ENCODE measurements around the gene RTKN. TPM values are rescaled to one million over a fixed set of nuclear protein-coding genes. Genes with fewer than 3 reads are reported as not detected.

RTKN gene
- total RNA-seq, 5 donors from 2014 or later (not counting 1 experiment from before 2014, with no cell fraction given) = 0.93 to 1.7 (median 0.96) TPM; not detected in 1

DNA sequence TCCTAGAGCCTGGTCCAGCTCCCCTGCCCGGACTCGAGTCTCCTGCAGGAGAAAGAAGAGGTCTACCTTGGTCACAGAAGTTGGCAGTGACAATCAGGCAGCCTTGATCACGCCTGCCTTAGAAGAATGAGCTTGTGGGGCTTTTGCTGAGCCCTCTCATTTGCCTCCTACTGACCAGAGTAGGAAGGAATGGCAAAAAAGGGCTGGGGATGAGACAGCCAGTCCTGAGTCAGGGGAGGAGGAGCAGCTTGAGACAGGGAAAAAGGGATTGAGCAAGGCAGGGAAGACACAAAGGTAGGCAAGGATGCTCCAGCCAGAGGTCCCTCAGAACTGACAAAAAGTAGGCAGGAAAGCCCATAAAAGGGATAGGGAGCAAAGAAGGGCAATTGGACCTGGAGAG, 14.2 kb downstream of the RTKN start:
- H3K27me3 Mint-ChIP-seq = no peaks in the 10 kb centered on the region
- no peak overlapping the region for H3K4me3 Mint-ChIP-seq
- H3K9me3 Mint-ChIP-seq = no peaks in the 10 kb centered on the region
- Histone ChIP-seq H3K9me3 (no peaks in the 10 kb centered on the region), H3K27me3 (replicated peaks in 1 of 2; ENCODE audit: control insufficient read depth in 2 of 2, extremely low read depth in 1 of 2, insufficient read depth in 2 of 2, low read length in 1 of 2) (no peaks in the 10 kb centered on the region), H3K4me3 (ENCODE audit: control insufficient read depth in 1 of 2, extremely low read depth in 1 of 2, low read length in 1 of 2) (no peak overlapping the region), H3K36me3 (ENCODE audit: control insufficient read depth in 2 of 2, extremely low read depth in 1 of 2, insufficient read depth in 1 of 2, low read length in 1 of 2) (peaks cover 0 to 20% of the 10 kb centered on the region in 2 donors), H3K4me1 (ENCODE audit: control insufficient read depth in 1 of 2, extremely low read depth in 1 of 2, insufficient read depth in 2 of 2, low read length in 2 of 2) (peaks cover 0 to 2% of the 10 kb centered on the region in 2 experiments), H3K27ac (ENCODE audit: low read length) (no peak overlapping the region)
- ATAC-seq (replicated peaks in 1 of 4) = no peak
- peaks cover 7 to 8% (median 8%) of the 10 kb centered on the region in 3 donors for H3K4me1 Mint-ChIP-seq
- DNase-seq = no peak
- peaks cover 11% of the 10 kb centered on the region for H3K36me3 Mint-ChIP-seq
- ChIA-PET CTCF (no interaction called here), POLR2A (no interaction called here)
- no peak overlapping the region for H3K27ac Mint-ChIP-seq
- 80% methylated on average over 1 of the region's 3 CpGs for WGBS (ENCODE audit: insufficient coverage)

DNA sequence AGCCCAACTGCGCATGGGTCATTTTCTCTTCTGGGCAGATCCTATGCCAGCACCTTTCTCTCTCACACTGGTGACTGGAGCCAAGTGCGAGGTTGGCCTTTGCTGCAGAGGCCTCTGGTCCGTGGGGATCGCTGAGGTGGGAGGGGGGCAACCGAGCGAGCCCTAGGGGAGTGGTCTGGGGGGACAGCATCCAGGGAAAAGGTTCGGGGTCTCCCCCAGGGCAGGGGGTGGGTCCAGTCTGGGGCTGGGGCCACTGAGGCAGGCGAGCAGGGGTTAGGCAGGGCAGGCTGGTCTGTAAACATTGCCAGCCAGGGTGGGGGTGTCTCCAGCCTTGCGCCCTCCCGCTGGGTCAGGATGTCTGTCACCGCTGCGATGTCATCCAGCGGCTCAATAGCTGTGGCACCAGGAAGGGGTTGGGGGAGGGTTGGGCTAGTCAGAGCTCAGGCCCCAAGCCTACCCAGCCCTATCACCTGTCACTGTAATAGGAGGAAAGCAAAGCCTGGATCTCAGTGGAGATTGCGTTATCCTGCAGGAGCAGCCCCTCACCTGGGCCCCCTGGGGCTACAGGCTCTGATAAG, 15.5 kb downstream of the RTKN start:
- H3K27ac Mint-ChIP-seq = no peak overlapping the region
- H3K36me3 Mint-ChIP-seq = peaks cover 11% of the 10 kb centered on the region
- H3K27me3 Mint-ChIP-seq = no peaks in the 10 kb centered on the region
- H3K36me3 ChIP-seq (ENCODE audit: control insufficient read depth in 2 of 2, extremely low read depth in 1 of 2, insufficient read depth in 1 of 2, low read length in 1 of 2) = peaks cover 0 to 20% of the 10 kb centered on the region in 2 donors
- WGBS (ENCODE audit: insufficient coverage) = 98% methylated on average over 7 of the region's 14 CpGs
- peaks cover 12 to 17% (median 15%) of the 10 kb centered on the region in 3 donors for H3K4me1 Mint-ChIP-seq
- POLR2A ChIA-PET = no interaction called here
- no peak overlapping the region for H3K27ac ChIP-seq (ENCODE audit: low read length)
- H3K9me3 Mint-ChIP-seq = no peaks in the 10 kb centered on the region
- no peak overlapping the region for H3K4me3 ChIP-seq (ENCODE audit: control insufficient read depth in 1 of 2, extremely low read depth in 1 of 2, low read length in 1 of 2)
- H3K27me3 ChIP-seq (replicated peaks in 1 of 2; ENCODE audit: control insufficient read depth in 2 of 2, extremely low read depth in 1 of 2, insufficient read depth in 2 of 2, low read length in 1 of 2) = no peaks in the 10 kb centered on the region
- H3K9me3 ChIP-seq = no peaks in the 10 kb centered on the region
- DNase-seq (no peak), ATAC-seq (replicated peaks in 1 of 4) (no peak)
- CTCF ChIA-PET = interaction anchor here in 1 of 2 donors (0.5 kb wide), 1 partner anchor 160 kb away, joined by 5 read pairs; no protein-coding TSS in a partner anchor
- H3K4me1 ChIP-seq (ENCODE audit: control insufficient read depth in 1 of 2, extremely low read depth in 1 of 2, insufficient read depth in 2 of 2, low read length in 2 of 2) = peaks cover 1 to 13% of the 10 kb centered on the region in 2 experiments
- no peak overlapping the region for H3K4me3 Mint-ChIP-seq

DNA sequence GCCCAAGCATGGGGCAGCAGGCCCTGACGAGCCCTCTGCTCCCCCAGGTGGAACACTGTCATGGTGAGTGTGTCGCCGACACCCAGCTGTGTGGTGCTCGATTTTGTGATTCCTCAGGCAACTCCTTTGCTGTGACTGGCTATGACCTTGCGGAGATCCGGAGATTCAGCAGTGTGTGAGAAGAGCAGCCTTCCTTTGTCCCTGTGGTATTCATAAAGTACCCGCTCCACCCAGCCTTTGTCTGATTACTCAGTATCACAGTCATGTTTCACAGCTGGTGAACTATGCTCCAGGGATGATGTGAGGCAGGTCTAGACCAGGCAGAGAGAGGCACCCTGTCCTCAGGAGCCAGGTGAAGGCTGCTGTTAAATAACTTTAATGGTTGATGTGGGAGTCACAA, 16.2 kb downstream of the RTKN start:
- Histone ChIP-seq H3K27me3 (replicated peaks in 1 of 2; ENCODE audit: control insufficient read depth in 2 of 2, extremely low read depth in 1 of 2, insufficient read depth in 2 of 2, low read length in 1 of 2) (no peaks in the 10 kb centered on the region), H3K9me3 (no peaks in the 10 kb centered on the region), H3K36me3 (ENCODE audit: control insufficient read depth in 2 of 2, extremely low read depth in 1 of 2, insufficient read depth in 1 of 2, low read length in 1 of 2) (peaks cover 0 to 20% of the 10 kb centered on the region in 2 donors), H3K4me1 (ENCODE audit: control insufficient read depth in 1 of 2, extremely low read depth in 1 of 2, insufficient read depth in 2 of 2, low read length in 2 of 2) (peaks cover 7 to 20% of the 10 kb centered on the region in 2 experiments), H3K4me3 (ENCODE audit: control insufficient read depth in 1 of 2, extremely low read depth in 1 of 2, low read length in 1 of 2) (no peak overlapping the region), H3K27ac (ENCODE audit: low read length) (no peak overlapping the region)
- no peaks in the 10 kb centered on the region for H3K27me3 Mint-ChIP-seq
- ATAC-seq (replicated peaks in 1 of 4) = no peak
- H3K27ac Mint-ChIP-seq = no peak overlapping the region
- 100% methylated on average over 4 of the region's 7 CpGs for WGBS (ENCODE audit: insufficient coverage)
- CTCF ChIA-PET = no interaction called here
- H3K9me3 Mint-ChIP-seq = no peaks in the 10 kb centered on the region
- H3K4me1 Mint-ChIP-seq = peaks cover 17 to 24% (median 21%) of the 10 kb centered on the region in 3 donors
- peaks cover 11% of the 10 kb centered on the region for H3K36me3 Mint-ChIP-seq
- POLR2A ChIA-PET = no interaction called here
- no peak for DNase-seq
- no peak overlapping the region for H3K4me3 Mint-ChIP-seq

DNA sequence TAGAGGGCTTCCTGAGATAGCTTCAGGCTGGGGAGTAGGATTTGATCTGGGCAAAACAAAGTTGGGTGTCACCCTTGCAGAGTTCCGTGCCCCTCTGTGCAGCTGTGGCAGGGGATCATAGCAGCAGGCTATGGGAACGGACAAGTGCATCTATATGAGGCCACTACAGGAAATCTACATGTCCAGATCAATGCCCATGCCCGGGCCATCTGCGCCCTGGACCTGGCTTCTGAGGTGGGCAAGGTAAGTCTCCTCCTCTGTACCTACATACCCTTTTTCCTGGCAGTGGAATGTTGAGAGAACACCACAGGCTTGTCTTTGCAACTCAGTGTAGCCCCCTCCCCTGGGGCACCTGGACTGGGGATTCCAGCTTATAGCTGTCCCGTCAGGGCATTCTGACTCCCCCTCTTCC, 16.7 kb downstream of the RTKN start:
- peaks cover 0 to 20% of the 10 kb centered on the region in 2 donors for H3K36me3 ChIP-seq (ENCODE audit: control insufficient read depth in 2 of 2, extremely low read depth in 1 of 2, insufficient read depth in 1 of 2, low read length in 1 of 2)
- Mint-ChIP-seq H3K9me3 (no peaks in the 10 kb centered on the region), H3K27ac (no peak overlapping the region), H3K36me3 (peaks cover 11% of the 10 kb centered on the region), H3K27me3 (no peaks in the 10 kb centered on the region), H3K4me1 (peaks cover 22 to 29% (median 26%) of the 10 kb centered on the region in 3 donors), H3K4me3 (no peak overlapping the region)
- H3K4me1 ChIP-seq (ENCODE audit: control insufficient read depth in 1 of 2, extremely low read depth in 1 of 2, insufficient read depth in 2 of 2, low read length in 2 of 2) = peaks cover 9 to 24% of the 10 kb centered on the region in 2 experiments
- no peak overlapping the region for H3K27ac ChIP-seq (ENCODE audit: low read length)
- POLR2A ChIA-PET = no interaction called here
- 94% methylated on average over 4 of the region's 5 CpGs for WGBS (ENCODE audit: insufficient coverage)
- H3K9me3 ChIP-seq = no peaks in the 10 kb centered on the region
- DNase-seq (no peak), ATAC-seq (replicated peaks in 1 of 4) (no peak)
- no peak overlapping the region for H3K4me3 ChIP-seq (ENCODE audit: control insufficient read depth in 1 of 2, extremely low read depth in 1 of 2, low read length in 1 of 2)
- CTCF ChIA-PET = no interaction called here
- no peaks in the 10 kb centered on the region for H3K27me3 ChIP-seq (replicated peaks in 1 of 2; ENCODE audit: control insufficient read depth in 2 of 2, extremely low read depth in 1 of 2, insufficient read depth in 2 of 2, low read length in 1 of 2)

DNA sequence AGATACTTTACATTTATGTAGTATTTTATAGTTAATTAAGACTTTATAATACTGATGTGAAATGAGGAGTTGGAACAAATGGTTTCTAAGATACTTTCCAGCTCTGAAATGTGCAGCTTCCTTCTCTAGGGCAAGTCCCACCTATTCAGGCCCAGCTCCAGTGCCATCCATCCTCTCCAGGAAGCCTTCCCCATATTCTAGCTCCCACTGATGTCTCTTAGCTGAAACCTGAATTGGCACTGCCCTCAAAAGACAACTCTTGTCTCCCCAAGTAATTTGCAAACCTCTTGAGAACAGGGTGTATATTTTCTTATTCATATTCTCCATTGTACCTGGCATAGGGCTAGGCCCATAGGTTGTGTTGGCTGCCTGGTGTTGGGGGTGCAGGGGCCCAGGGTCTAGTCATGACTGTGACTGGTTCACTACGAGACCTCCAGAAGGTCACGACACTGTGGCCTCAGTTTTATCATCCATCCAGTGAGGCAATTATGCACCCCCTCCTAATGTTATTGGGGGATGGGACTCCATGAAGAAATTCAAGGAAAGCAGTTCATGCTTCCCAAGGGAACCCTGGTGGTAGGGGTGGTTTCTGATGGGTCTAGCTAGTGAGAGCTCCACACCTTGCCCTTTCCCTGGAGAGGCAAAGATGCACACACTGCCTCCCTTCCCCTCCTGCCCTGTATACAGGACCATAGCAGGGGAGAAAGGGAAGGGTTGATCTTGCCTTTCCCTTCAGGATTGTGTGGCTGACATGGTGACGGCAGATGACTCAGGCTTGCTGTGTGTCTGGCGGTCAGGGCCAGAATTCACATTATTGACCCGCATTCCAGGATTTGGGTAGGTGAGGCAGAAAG, 17.4 kb downstream of the RTKN start:
- ChIA-PET CTCF (no interaction called here), POLR2A (no interaction called here)
- Mint-ChIP-seq H3K4me1 (peaks cover 26 to 33% (median 29%) of the 10 kb centered on the region in 3 donors), H3K27me3 (no peaks in the 10 kb centered on the region), H3K27ac (no peak overlapping the region), H3K4me3 (peak overlapping the region in 1 of 3 donors; percentile 13), H3K9me3 (no peaks in the 10 kb centered on the region), H3K36me3 (peaks cover 11% of the 10 kb centered on the region)
- ATAC-seq (replicated peaks in 1 of 4) = no peak
- DNase-seq = no peak
- H3K9me3 ChIP-seq = no peaks in the 10 kb centered on the region
- no peak overlapping the region for H3K4me3 ChIP-seq (ENCODE audit: control insufficient read depth in 1 of 2, extremely low read depth in 1 of 2, low read length in 1 of 2)
- no peaks in the 10 kb centered on the region for H3K27me3 ChIP-seq (replicated peaks in 1 of 2; ENCODE audit: control insufficient read depth in 2 of 2, extremely low read depth in 1 of 2, insufficient read depth in 2 of 2, low read length in 1 of 2)
- H3K36me3 ChIP-seq (ENCODE audit: control insufficient read depth in 2 of 2, extremely low read depth in 1 of 2, insufficient read depth in 1 of 2, low read length in 1 of 2) = peaks cover 0 to 20% of the 10 kb centered on the region in 2 donors
- H3K27ac ChIP-seq (ENCODE audit: low read length) = no peak overlapping the region
- peaks cover 9 to 24% of the 10 kb centered on the region in 2 experiments for H3K4me1 ChIP-seq (ENCODE audit: control insufficient read depth in 1 of 2, extremely low read depth in 1 of 2, insufficient read depth in 2 of 2, low read length in 2 of 2)
- WGBS (ENCODE audit: insufficient coverage) = 100% methylated on average over 3 of the region's 5 CpGs

DNA sequence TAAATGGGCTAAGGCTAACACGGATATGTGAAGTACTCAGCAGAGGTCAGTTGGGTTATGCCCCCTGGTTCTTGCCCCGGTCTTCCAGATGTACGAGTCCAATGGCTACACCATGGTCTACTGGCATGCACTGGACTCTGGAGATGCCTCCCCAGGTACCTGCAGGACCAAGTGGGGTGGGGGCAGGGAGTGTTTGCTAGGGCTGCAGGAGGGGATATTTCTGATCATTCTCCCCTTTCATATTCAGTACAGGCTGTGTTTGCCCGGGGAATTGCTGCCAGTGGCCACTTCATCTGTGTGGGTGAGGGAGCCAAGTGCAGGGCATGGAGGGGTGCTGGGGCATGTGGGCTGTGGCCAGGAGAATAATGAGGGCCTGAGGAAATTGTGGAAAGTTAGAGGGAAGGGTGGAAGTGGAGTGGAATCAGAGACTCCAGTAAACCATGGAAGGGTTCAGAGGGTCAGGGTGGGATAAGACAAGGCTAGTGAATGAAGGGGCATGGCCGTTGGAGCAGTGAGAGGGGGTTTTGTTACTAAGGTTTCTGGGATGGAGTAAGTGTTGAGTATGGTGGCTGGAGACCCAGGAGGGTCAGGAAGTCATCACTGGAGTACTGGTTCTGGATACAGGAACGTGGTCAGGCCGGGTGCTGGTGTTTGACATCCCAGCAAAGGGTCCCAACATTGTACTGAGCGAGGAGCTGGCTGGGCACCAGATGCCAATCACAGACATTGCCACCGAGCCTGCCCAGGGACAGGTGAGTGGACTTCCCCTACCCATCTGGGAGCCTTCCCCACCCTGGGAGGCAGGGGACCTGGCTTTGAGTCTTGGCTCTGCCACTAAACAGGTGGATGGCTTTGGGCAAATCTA, 18.3 kb downstream of the RTKN start:
- Histone ChIP-seq H3K4me1 (ENCODE audit: control insufficient read depth in 1 of 2, extremely low read depth in 1 of 2, insufficient read depth in 2 of 2, low read length in 2 of 2) (peaks cover 9 to 24% of the 10 kb centered on the region in 2 experiments), H3K4me3 (ENCODE audit: control insufficient read depth in 1 of 2, extremely low read depth in 1 of 2, low read length in 1 of 2) (no peak overlapping the region), H3K27ac (ENCODE audit: low read length) (no peak overlapping the region), H3K36me3 (ENCODE audit: control insufficient read depth in 2 of 2, extremely low read depth in 1 of 2, insufficient read depth in 1 of 2, low read length in 1 of 2) (peaks cover 0 to 20% of the 10 kb centered on the region in 2 donors), H3K27me3 (replicated peaks in 1 of 2; ENCODE audit: control insufficient read depth in 2 of 2, extremely low read depth in 1 of 2, insufficient read depth in 2 of 2, low read length in 1 of 2) (no peaks in the 10 kb centered on the region), H3K9me3 (no peaks in the 10 kb centered on the region)
- Mint-ChIP-seq H3K36me3 (peaks cover 11% of the 10 kb centered on the region), H3K9me3 (no peaks in the 10 kb centered on the region), H3K27me3 (no peaks in the 10 kb centered on the region), H3K27ac (peak overlapping the region; percentile 52 to 60), H3K4me1 (peaks cover 26 to 33% (median 29%) of the 10 kb centered on the region in 3 donors), H3K4me3 (peak overlapping the region; percentile 92 to 99 (median 99))
- no peak for ATAC-seq (replicated peaks in 1 of 4)
- WGBS (ENCODE audit: insufficient coverage) = 94% methylated on average over 7 of the region's 9 CpGs
- ChIA-PET POLR2A (no interaction called here), CTCF (no interaction called here)
- no peak for DNase-seq
